RWPE2 (cell line): ENCODE measurements around the gene IL19.

Experiments
- ATAC-seq: fragments of 200-7000 bp; cut with Tn5 transposase; 3 replicates; pipeline ENCODE4 v1.9.1; 2021; ENCODE audit warnings: low read depth
- DNase-seq: peaks from one replicate; pipeline ENCODE4 v3.0.0-alpha.2; 2020; ENCODE audit warnings: low spot score
- H3K27ac ChIP-seq: fragments of 450-650 bp; 2 replicates; pipeline ENCODE4 v1.5.1; 2017; ENCODE audit warnings: mild to moderate bottlenecking; ENCODE audit not compliant: poor library complexity, severe bottlenecking
- H3K27me3 ChIP-seq: fragments of 250-450 bp; sonication (Bioruptor Pico); 2 replicates; pipeline ENCODE4 v1.5.1; 2021; ENCODE audit warnings: mild to moderate bottlenecking, moderate library complexity; ENCODE audit not compliant: insufficient read depth, poor library complexity, severe bottlenecking
- H3K36me3 ChIP-seq: fragments of 250-450 bp; sonication (Bioruptor Pico); 2 replicates; pipeline ENCODE4 v1.5.1; 2020; ENCODE audit warnings: low read depth, mild to moderate bottlenecking, moderate library complexity
- H3K4me1 ChIP-seq: fragments of 250-450 bp; sonication (Bioruptor Pico); 2 replicates; pipeline ENCODE4 v1.5.1; 2021; ENCODE audit warnings: mild to moderate bottlenecking, moderate library complexity; ENCODE audit not compliant: insufficient read depth, poor library complexity, severe bottlenecking
- H3K4me3 ChIP-seq: fragments of 250-450 bp; sonication (Bioruptor Pico); 2 replicates; pipeline ENCODE4 v1.5.1; 2021; ENCODE audit warnings: mild to moderate bottlenecking, moderate library complexity; ENCODE audit not compliant: severe bottlenecking
- H3K9me3 ChIP-seq: fragments of 250-450 bp; sonication (Bioruptor Pico); 2 replicates; pipeline ENCODE4 v1.5.1; 2021; ENCODE audit warnings: mild to moderate bottlenecking, moderate library complexity; ENCODE audit not compliant: severe bottlenecking
- TF ChIP-seq, protein P1 (sequence below): fragments of 450-650 bp; IDR thresholded peaks from one replicate; pipeline ENCODE4 v1.5.1; 2017; ENCODE audit warnings: mild to moderate bottlenecking, moderate library complexity; ENCODE audit not compliant: poor library complexity, severe bottlenecking

IL19 gene

DNA sequence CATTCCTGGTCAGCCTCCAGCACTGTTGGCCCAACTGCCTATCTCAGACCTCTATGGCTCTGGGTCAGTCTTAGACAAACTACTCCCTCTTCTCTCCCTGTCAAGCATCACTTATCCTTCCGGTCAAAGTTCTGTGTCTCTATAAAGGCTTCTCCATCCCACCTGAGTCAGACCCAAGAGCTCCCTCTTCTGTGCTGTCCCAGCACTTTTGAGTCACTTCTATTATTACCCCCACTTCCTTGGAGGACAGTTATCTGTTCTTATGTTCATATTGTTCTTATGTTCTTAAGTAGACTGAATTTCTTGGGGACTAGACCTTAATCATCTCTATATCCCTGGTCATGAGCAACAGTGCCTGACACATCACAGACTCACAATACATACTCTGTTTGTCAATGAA, 30.9 kb downstream of the IL19 start:
- TF ChIP-seq, protein P1, sequence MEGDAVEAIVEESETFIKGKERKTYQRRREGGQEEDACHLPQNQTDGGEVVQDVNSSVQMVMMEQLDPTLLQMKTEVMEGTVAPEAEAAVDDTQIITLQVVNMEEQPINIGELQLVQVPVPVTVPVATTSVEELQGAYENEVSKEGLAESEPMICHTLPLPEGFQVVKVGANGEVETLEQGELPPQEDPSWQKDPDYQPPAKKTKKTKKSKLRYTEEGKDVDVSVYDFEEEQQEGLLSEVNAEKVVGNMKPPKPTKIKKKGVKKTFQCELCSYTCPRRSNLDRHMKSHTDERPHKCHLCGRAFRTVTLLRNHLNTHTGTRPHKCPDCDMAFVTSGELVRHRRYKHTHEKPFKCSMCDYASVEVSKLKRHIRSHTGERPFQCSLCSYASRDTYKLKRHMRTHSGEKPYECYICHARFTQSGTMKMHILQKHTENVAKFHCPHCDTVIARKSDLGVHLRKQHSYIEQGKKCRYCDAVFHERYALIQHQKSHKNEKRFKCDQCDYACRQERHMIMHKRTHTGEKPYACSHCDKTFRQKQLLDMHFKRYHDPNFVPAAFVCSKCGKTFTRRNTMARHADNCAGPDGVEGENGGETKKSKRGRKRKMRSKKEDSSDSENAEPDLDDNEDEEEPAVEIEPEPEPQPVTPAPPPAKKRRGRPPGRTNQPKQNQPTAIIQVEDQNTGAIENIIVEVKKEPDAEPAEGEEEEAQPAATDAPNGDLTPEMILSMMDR: no peak
- Histone ChIP-seq H3K27me3 (no peaks in the 10 kb centered on the region), H3K9me3 (no peaks in the 10 kb centered on the region), H3K36me3 (no peaks in the 10 kb centered on the region), H3K27ac (no peak overlapping the region), H3K4me3 (no peak overlapping the region), H3K4me1 (no peaks in the 10 kb centered on the region)
- DNase-seq: no peak
- ATAC-seq: no peak

DNA sequence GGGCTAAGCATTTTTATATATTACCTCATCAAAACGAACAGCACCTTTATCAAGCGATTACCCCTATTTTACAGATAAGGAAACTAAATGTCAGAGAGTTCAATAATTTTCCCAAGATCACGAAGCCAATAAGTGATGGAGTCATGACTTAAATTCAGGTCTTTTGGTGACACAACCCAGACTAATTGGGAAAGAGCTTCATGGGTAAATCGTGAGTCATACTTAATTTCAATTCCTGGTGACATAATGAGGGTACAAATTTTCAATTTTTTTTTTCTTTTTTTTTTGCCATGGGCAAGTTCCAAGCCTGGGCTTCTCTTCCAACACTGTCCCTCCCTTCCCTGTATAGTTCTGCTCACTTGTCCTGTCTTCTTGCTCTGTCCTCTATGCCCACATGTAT, 31.8 kb downstream of the IL19 start:
- Histone ChIP-seq H3K9me3 (no peaks in the 10 kb centered on the region), H3K27me3 (no peaks in the 10 kb centered on the region), H3K4me1 (no peaks in the 10 kb centered on the region), H3K4me3 (no peak overlapping the region), H3K27ac (no peak overlapping the region), H3K36me3 (no peaks in the 10 kb centered on the region)
- TF ChIP-seq, protein P1: no peak
- DNase-seq: no peak
- ATAC-seq: no peak

DNA sequence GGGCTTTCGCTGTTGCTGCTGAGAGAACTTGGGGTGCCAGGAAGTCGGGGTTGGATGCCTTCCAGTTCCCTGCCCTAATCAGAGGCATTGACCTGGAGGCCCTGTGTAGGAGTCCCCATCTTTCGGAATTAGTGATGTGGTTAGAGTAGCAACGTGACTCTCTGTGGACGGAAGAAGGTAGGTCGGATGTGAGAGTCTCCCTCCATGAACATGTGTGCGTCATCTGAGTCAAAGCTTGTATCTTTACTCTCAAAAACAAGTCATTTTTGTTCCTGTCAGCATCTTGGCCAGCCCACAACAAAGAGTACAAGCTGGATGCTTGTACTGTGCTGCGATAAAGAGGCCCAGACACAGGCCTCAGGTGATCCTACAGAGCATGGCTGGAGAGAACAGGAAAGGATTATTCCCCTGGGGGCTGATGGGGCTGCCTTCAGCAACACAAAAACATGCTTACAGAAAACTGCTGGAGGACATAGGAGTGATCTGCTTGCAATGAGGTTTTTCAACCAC, 32.7 kb downstream of the IL19 start:
- Histone ChIP-seq H3K4me3 (no peak overlapping the region), H3K27ac (no peak overlapping the region), H3K36me3 (no peaks in the 10 kb centered on the region), H3K27me3 (no peaks in the 10 kb centered on the region), H3K4me1 (no peaks in the 10 kb centered on the region), H3K9me3 (no peaks in the 10 kb centered on the region)
- ATAC-seq: no peak; the same call in 2 of the 3 replicates
- no peak for DNase-seq
- TF ChIP-seq, protein P1: no peak

DNA sequence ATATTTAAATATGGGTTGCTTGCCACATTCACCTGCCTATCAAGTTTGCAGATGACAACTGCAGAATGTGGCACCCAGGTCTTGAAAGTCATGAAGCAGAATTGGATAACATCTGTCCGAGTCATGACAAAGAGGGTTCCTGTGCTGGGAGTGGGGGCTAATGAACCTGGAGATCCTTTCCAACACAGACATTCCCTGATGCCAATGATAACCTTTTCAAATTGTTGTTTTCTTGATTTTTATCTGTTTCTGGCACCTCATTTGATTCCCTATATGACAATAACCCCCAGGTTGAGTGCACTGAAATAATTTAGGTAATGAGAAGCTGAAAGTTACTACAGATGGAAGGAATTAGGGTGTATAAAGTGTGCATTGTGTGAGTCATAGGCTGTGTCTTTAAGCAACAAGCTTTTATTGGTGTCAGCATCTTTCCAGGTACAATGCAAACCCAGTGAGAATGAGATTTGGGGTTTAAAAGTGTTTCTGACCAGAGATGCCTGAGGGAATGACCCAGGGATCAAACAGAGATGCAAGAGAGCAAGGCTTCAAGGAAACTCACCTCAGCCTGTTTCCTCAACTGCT, 33.7 kb downstream of the IL19 start:
- Histone ChIP-seq H3K4me1 (no peaks in the 10 kb centered on the region), H3K27ac (no peak overlapping the region), H3K9me3 (no peaks in the 10 kb centered on the region), H3K36me3 (no peaks in the 10 kb centered on the region), H3K27me3 (no peaks in the 10 kb centered on the region), H3K4me3 (no peak overlapping the region)
- DNase-seq (no peak), ATAC-seq (0 out of 3 replicates have a peak, but pooled peaks have one; percentile 35)
- TF ChIP-seq, protein P1: no peak

DNA sequence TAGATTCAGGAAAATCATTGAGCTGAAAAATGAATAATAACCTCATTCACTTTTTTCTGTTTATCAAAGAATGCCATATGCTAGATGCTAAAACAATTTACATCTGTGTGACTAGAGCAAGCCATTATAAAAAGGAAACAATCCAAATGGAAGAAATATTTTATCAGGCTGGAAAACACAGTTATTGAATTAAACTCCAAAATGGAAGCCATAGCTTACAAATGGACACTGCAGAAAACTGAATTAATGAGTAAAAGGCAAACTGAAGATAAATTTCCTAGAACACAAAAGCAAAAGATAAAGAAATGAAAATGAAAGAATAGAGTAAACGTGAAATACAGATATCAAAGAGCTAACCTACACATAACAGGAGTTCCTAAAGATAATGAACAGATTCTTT, 34.8 kb downstream of the IL19 start:
- Histone ChIP-seq H3K4me3 (no peak overlapping the region), H3K27me3 (no peaks in the 10 kb centered on the region), H3K27ac (no peak overlapping the region), H3K9me3 (no peaks in the 10 kb centered on the region), H3K36me3 (no peaks in the 10 kb centered on the region), H3K4me1 (no peaks in the 10 kb centered on the region)
- TF ChIP-seq, protein P1: no peak
- no peak for DNase-seq
- ATAC-seq: no peak
